ENCODE data around the gene MLLT11. TPM values are rescaled to one million over a fixed set of nuclear protein-coding genes. Genes with fewer than 3 reads are reported as not detected.

Gene MLLT11
- total RNA-seq, 2 donors from 2014 or later: 5.3 to 5.6 TPM

GRCh38 chr1:151106894-151107293 lies 46.7 kb downstream of the MLLT11 start:
- Mint-ChIP-seq H3K27me3 (ENCODE audit: low read depth) (no peaks in the 10 kb centered on the region), H3K4me3 (no peak overlapping the region), H3K27ac (no peak overlapping the region), H3K4me1 (ENCODE audit: low read depth) (no peaks in the 10 kb centered on the region), H3K36me3 (ENCODE audit: insufficient read depth in 2 of 2) (peaks cover 0 to 3% of the 10 kb centered on the region in 2 donors), H3K9me3 (no peaks in the 10 kb centered on the region)
- no peak for DNase-seq
- no peak for ATAC-seq (replicated peaks in 1 of 2)

- Mint-ChIP-seq H3K9me3 (no peaks in the 10 kb centered on the region), H3K4me3 (no peak overlapping the region), H3K36me3 (ENCODE audit: insufficient read depth in 2 of 2) (peaks cover 0 to 3% of the 10 kb centered on the region in 2 donors), H3K4me1 (ENCODE audit: low read depth) (no peaks in the 10 kb centered on the region), H3K27ac (no peak overlapping the region), H3K27me3 (ENCODE audit: low read depth) (no peaks in the 10 kb centered on the region)
- no peak for ATAC-seq (replicated peaks in 1 of 2)
- no peak for DNase-seq
Observed at GRCh38 chr1:151108331-151108730, 48.1 kb downstream of the MLLT11 start.

GRCh38 chr1:151113877-151114276 lies 53.7 kb downstream of the MLLT11 start:
- Mint-ChIP-seq H3K4me3 (no peak overlapping the region), H3K9me3 (no peaks in the 10 kb centered on the region), H3K36me3 (ENCODE audit: insufficient read depth in 2 of 2) (no peaks in the 10 kb centered on the region), H3K27ac (no peak overlapping the region), H3K4me1 (ENCODE audit: low read depth) (no peaks in the 10 kb centered on the region), H3K27me3 (ENCODE audit: low read depth) (no peaks in the 10 kb centered on the region)
- DNase-seq (no peak), ATAC-seq (replicated peaks in 1 of 2) (no peak)

Other genes starting within 250 kb of the MLLT11 start
- gene ARNT, start 183.8 kb upstream of the MLLT11 start, total RNA-seq: 10 to 100 TPM; 39.4 to 43.2 TPM
- not detected for gene CTXND2, start 173.3 kb upstream of the MLLT11 start, total RNA-seq
- 10 to 100 TPM; 60.4 to 70.1 TPM for gene SETDB1, start 134.0 kb upstream of the MLLT11 start, total RNA-seq
- gene CERS2, start 85.6 kb upstream of the MLLT11 start, total RNA-seq: 100 to 1,000 TPM; 184 to 185 TPM
- under 1 TPM in 1 of 2 donors, not detected in 1; 0.21 TPM for gene ANXA9, start 78.1 kb upstream of the MLLT11 start, total RNA-seq
- 10 to 100 TPM; 10.9 to 11.9 TPM for gene MINDY1, start 53.5 kb upstream of the MLLT11 start, total RNA-seq
- 10 to 100 TPM; 18.1 to 20.1 TPM for gene PRUNE1, start 51.9 kb upstream of the MLLT11 start, total RNA-seq
- 1 to 10 TPM; 2.8 to 5.3 TPM for gene BNIPL, start 23.8 kb upstream of the MLLT11 start, total RNA-seq
- gene C1orf56, start 12.6 kb upstream of the MLLT11 start, total RNA-seq: 1 to 10 TPM; 2.1 to 3.1 TPM
- 100 to 1,000 TPM; 210 to 220 TPM for gene CDC42SE1, start 775 bp upstream of the MLLT11 start, total RNA-seq
- gene GABPB2, start 10.4 kb downstream of the MLLT11 start, total RNA-seq: 10 to 100 TPM; 22.7 to 29.1 TPM
- 1 to 10 TPM; 1.9 to 4.3 TPM for gene SEMA6C, start 86.2 kb downstream of the MLLT11 start, total RNA-seq
- 10 to 100 TPM; 14.7 to 17.1 TPM for gene TNFAIP8L2, start 96.3 kb downstream of the MLLT11 start, total RNA-seq
- 1 to 10 TPM; 5.2 to 6.1 TPM for gene LYSMD1, start 105.5 kb downstream of the MLLT11 start, total RNA-seq
- gene SCNM1, start 105.7 kb downstream of the MLLT11 start, total RNA-seq: 100 to 1,000 TPM in 1 of 2 donors, 10 to 100 TPM in 1; 87.1 to 103 TPM
- 1 to 10 TPM; 1.8 to 3.2 TPM for gene TMOD4, start 115.6 kb downstream of the MLLT11 start, total RNA-seq
- gene VPS72, start 129.8 kb downstream of the MLLT11 start, total RNA-seq: 10 to 100 TPM; 77.8 to 94.1 TPM
- gene PIP5K1A, start 138.2 kb downstream of the MLLT11 start, total RNA-seq: 10 to 100 TPM; 77.5 to 80.3 TPM
- 100 to 1,000 TPM; 168 to 205 TPM for gene PSMD4, start 194.3 kb downstream of the MLLT11 start, total RNA-seq
- gene ZNF687, start 221.9 kb downstream of the MLLT11 start, total RNA-seq: 10 to 100 TPM; 39.9 to 40.3 TPM